Measurements from ENCODE around the gene TRAF3IP1.
"Not testable (repeated sequence)": the region's sequence is repeated elsewhere in the genome, so short reads cannot be mapped to it uniquely, and the experiment has no call there.

TRAF3IP1 gene

DNA sequence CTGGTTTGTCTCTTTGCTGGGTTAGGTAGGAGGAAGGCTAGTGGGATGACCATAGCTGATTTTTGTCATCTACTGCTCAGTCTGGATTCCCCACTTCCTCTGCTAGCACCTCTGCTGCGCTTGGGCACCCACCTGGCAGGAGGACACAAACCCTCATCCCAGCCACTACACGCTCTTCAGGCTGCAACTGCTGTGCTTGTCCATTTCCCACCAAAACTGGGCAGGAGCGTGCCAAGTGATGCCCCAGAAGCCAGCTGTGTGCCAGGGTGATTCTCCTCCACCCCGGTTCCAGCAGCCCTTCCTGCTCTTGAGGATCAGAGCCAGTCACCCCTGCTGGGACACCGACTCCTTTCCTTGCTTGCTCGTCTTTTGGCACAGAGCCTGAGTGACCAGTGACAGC lies 16.2 kb upstream of the TRAF3IP1 start:
- TF ChIP-seq, protein P1, sequence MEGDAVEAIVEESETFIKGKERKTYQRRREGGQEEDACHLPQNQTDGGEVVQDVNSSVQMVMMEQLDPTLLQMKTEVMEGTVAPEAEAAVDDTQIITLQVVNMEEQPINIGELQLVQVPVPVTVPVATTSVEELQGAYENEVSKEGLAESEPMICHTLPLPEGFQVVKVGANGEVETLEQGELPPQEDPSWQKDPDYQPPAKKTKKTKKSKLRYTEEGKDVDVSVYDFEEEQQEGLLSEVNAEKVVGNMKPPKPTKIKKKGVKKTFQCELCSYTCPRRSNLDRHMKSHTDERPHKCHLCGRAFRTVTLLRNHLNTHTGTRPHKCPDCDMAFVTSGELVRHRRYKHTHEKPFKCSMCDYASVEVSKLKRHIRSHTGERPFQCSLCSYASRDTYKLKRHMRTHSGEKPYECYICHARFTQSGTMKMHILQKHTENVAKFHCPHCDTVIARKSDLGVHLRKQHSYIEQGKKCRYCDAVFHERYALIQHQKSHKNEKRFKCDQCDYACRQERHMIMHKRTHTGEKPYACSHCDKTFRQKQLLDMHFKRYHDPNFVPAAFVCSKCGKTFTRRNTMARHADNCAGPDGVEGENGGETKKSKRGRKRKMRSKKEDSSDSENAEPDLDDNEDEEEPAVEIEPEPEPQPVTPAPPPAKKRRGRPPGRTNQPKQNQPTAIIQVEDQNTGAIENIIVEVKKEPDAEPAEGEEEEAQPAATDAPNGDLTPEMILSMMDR (IDR thresholded peaks at IDR 0.05; ENCODE audit: borderline replicate concordance, insufficient read depth, low read depth, low read length) = no peak
- H3K4me3 ChIP-seq (ENCODE audit: low read depth, low read length) = no peak overlapping the region

DNA sequence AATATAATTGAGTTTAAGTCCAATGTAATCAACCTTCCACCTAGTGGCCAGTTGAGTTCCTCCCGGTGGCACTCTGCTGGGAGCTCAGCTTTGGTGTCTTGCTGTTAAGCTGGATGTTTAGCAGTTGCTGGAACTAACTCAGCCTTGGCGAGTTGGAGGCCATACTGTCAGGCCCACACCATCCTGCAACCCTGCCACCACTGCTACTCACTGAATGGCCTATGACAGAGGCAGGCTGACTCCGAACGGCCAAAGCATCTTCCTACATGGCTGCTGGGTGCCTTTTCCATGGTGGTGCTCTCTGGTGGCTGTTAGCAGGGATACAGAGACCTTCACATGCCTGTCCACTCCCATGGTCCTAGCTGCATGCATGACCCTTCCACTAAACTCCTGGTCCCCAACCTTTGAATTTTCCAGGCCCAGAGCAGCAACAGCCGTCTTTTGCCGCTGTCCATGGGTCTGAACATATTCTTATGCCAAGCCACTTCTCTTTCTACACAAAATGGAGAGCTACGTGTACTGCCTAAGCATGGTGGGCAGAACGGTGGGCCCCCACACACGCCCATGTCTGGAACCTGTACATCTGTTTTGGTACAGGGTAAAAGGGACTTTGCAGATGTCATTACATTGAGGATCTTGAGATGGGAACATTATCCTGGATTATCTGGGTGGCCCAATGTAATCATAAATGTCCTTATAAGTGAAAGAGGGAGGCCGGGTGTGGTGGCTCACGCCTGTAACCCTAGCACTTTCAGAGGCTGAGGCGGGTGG lies 15.0 kb upstream of the TRAF3IP1 start:
- no peak overlapping the region for H3K4me3 ChIP-seq (ENCODE audit: low read depth, low read length)
- TF ChIP-seq, protein P1 (IDR thresholded peaks at IDR 0.05; ENCODE audit: borderline replicate concordance, insufficient read depth, low read depth, low read length) = peak; percentile 33; the same call in 1 of the 2 replicates

DNA sequence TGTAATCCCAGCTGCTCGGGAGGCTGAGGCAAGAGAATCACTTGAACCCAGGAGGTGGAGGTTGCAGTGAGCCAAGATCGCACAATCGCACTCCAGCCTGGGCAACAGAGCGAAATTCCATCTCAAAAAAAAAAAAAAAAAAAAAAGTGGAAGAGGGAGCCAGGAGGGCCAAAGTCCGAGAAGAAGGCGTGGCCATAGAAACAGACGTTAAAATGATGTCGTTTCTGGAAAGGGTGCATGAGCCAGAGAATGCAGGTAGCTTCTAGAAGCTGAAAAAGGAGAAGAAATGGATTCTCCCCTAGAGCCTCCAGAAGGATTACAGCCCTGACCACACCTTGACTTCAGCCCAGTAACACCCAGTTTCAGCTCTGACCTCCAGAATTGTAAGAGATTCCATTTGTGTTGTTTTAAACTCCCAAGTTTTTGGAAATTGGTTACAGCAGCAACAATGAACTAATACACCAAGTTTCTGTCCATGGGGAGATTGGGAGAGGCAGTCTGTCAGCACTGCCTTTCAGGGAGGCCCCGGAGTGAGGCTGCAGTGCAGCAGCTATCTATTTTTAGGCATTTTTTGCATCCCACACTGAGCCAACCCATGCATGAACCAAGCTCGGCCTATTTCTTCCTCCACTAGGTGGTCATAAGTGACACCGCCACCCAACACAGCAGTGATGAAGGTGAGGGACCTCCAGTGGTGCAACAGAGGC lies 14.2 kb upstream of the TRAF3IP1 start:
- H3K4me3 ChIP-seq (ENCODE audit: low read depth, low read length) = no peak overlapping the region
- TF ChIP-seq, protein P1 (IDR thresholded peaks at IDR 0.05; ENCODE audit: borderline replicate concordance, insufficient read depth, low read depth, low read length) = 0 out of 2 replicates have a peak, but pooled peaks have one; percentile 6

DNA sequence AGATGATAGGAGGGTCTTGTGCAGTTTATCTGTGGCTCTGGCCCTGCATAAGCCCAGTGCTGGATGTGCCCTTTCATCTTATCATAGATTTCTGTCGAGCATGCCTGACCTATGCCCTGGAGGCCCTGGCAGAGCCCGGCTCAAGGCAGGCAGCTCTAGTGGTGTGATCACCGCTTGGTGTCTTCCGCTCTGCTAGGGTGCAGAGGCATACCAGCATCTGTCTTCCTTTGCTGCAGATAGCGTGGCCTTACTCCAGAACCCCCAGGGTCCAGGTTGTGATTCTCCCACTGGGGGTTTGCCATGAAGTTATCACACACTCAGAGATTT lies 13.7 kb upstream of the TRAF3IP1 start:
- H3K4me3 ChIP-seq (ENCODE audit: low read depth, low read length) = no peak overlapping the region
- TF ChIP-seq, protein P1 (IDR thresholded peaks at IDR 0.05; ENCODE audit: borderline replicate concordance, insufficient read depth, low read depth, low read length) = no peak

DNA sequence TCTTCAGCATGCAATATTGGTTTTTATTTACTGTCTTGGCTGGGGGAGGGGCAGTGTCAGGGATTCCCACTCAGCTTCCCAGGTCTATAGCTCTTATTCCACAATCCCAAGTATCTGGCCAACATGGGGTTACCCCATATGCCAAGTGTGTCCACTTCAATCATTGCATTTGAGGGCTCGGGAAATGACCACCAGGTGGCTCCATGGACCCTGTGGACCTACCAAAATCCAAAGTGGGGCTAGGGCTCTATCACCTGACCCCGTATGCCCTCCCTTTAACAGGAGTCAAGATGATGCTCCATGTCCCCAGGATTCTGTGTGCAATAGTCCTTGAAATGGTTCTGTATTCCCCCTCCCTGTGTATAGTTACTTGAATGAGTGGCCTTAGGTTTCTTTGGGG lies 12.1 kb upstream of the TRAF3IP1 start:
- TF ChIP-seq, protein P1 (IDR thresholded peaks at IDR 0.05; ENCODE audit: borderline replicate concordance, insufficient read depth, low read depth, low read length) = peak; percentile 19; the same call in 1 of the 2 replicates
- no peak overlapping the region for H3K4me3 ChIP-seq (ENCODE audit: low read depth, low read length)

DNA sequence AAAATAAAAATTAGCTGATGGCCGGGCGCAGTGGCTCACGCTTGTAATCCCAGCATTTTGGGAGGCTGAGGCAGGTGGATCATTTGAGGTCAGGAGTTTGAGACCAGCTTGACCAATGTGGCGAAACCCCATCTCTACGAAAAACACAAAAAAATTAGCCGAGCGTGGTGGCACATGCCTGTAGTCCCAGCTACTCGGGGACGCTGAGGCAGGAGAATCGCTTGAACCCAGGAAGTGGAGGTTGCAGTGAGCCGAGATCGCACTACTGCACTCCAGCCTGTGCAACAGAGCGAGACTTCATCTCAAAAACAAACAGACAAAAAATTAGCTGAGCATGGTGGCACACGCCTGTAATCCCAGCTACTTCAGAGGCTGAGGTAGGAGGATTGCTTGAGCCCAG lies 9.6 kb upstream of the TRAF3IP1 start:
- H3K4me3 ChIP-seq (ENCODE audit: low read depth, low read length) = not testable (repeated sequence)

DNA sequence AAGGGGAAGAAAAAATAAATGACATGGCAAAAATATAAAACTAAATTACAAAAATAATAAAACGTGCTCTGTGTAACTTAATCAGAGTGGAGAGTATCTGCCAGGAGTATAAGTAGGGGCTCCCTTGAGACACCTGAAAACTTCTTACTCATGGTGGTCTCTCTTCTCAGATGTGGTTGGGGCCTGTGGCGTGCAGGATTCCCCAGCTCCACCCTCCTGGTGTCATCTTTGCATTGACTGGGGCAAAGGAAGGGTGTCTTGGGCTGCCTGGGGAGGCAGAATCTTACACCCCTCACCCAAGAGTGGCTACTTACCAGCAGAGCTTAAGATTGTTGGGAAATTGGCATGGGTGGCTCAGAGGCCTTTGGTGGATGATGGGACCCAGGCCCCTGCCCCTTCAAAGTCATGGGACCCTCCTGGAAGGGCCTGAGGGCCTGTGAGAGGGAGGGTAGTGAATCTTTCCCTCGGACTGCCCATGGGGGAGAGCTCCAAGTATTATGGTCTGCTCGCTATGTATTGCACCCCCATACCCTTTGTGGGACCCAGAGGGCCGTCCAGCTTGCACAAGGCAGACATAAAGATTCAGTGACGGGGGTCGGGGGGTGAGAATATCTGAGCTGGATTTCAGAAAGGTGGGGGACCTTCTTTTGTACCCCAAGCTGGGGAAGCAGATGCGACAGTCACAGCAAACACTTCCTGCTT lies 6.9 kb upstream of the TRAF3IP1 start:
- TF ChIP-seq, protein P1 (IDR thresholded peaks at IDR 0.05; ENCODE audit: borderline replicate concordance, insufficient read depth, low read depth, low read length) = no peak
- no peak overlapping the region for H3K4me3 ChIP-seq (ENCODE audit: low read depth, low read length)

Data from GM12875 (cell line).